Coronary artery (tissue), 2 donors: ENCODE measurements around the gene TTC5.

Source experiments
- DNase-seq: peaks from one replicate; pipeline ENCODE4 v3.0.0-alpha.2; 2017; ENCODE audit warnings: low spot score
- H3K27ac ChIP-seq, 2 donors: fragments of 200-600 bp; sonication (generic); one replicate each; pipeline ENCODE4 v1.5.1; 2016 to 2019
- H3K4me3 ChIP-seq: fragments of 200-600 bp; sonication (generic); 2 replicates; pipeline ENCODE4 v1.5.1; 2016; ENCODE audit warnings: mild to moderate bottlenecking, moderate library complexity
- TF ChIP-seq, protein P1 (sequence below): fragments of 200-600 bp; sonication (generic); IDR thresholded peaks from one replicate; pipeline ENCODE4 v1.5.1; 2019; ENCODE audit warnings: antibody characterized with exemption

The TTC5 gene

GRCh38 chr14:20332431-20332787 lies 26.7 kb upstream of the TTC5 start:
- TF ChIP-seq, protein P1, sequence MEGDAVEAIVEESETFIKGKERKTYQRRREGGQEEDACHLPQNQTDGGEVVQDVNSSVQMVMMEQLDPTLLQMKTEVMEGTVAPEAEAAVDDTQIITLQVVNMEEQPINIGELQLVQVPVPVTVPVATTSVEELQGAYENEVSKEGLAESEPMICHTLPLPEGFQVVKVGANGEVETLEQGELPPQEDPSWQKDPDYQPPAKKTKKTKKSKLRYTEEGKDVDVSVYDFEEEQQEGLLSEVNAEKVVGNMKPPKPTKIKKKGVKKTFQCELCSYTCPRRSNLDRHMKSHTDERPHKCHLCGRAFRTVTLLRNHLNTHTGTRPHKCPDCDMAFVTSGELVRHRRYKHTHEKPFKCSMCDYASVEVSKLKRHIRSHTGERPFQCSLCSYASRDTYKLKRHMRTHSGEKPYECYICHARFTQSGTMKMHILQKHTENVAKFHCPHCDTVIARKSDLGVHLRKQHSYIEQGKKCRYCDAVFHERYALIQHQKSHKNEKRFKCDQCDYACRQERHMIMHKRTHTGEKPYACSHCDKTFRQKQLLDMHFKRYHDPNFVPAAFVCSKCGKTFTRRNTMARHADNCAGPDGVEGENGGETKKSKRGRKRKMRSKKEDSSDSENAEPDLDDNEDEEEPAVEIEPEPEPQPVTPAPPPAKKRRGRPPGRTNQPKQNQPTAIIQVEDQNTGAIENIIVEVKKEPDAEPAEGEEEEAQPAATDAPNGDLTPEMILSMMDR = no peak
- Histone ChIP-seq H3K4me3 (peak overlapping the region; percentile 68), H3K27ac (peak overlapping the region; percentile 81 to 85)
- DNase-seq = no peak

GRCh38 chr14:20331053-20331613 lies 25.4 kb upstream of the TTC5 start:
- Histone ChIP-seq H3K27ac (no peak overlapping the region), H3K4me3 (no peak overlapping the region)
- no peak for DNase-seq
- TF ChIP-seq, protein P1 = no peak

- Histone ChIP-seq H3K27ac (no peak overlapping the region), H3K4me3 (no peak overlapping the region)
- TF ChIP-seq, protein P1 = no peak
- DNase-seq = no peak
Observed at GRCh38 chr14:20329355-20329754, 23.6 kb upstream of the TTC5 start.

DNA sequence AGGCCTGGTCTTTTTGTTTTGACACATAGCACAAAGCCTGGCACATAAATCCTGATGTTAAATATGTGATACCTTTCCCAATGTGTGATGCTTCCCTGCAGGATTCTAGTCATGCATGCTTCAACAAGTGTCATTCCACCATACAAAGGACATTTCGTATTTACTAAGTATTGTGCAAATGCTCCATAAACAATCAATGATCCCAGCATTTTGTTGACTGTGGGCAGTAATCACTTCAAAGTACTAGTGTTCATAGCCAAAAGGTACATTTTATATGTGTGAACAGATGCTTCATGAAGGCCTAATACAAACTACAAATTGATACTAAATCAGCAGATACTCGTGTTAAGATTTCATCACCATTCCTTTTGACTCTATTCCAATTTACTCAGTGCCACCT lies 23.0 kb upstream of the TTC5 start:
- H3K27ac ChIP-seq = no peak overlapping the region
- DNase-seq = no peak
- TF ChIP-seq, protein P1 = no peak

DNA sequence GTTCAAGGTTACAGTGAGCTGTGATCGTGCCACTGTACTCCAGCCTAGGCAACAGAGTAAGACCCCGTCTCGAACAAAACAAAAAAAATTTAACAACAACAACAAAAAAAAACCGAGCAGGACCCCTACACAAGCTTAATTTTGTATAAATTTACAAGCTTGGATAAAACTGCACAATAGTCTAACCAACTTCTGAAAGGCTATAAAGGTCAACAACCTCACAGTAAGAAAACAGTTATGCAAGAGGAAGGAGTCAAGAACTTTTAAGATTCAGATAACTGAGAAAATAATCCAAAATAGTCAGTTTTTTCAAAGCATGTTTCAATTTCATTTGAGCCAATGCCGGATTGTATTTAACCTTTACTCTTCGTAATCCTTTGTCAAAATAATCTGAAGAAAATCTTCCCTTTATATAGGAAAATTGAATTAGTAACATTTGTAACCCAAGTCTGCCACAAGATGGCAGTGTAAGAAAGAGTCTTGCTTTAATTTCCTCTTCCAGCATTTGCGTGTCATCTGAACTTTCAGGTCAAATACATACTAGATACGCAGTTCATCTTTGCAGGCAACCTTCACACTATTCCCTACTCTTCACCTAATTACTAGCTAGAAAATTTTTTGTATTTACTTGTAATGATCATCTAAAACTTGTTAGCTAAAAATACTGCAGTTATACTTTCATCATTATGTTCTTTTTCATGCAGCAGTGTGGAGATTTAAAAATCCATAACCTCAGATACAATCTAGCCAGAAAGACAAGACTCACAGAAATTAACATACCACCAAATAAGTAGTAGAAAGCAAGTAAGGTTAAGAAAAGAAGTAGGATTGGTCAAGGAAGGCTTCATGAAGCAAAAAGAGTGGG lies 21.5 kb upstream of the TTC5 start:
- TF ChIP-seq, protein P1 = peak; percentile 55
- Histone ChIP-seq H3K4me3 (no peak overlapping the region), H3K27ac (peak overlapping the region in 1 of 2 donors; percentile 23)
- no peak for DNase-seq

More for the DNA sequence above, 23.0 kb upstream of the TTC5 start:
- no peak overlapping the region for H3K4me3 ChIP-seq

DNA sequence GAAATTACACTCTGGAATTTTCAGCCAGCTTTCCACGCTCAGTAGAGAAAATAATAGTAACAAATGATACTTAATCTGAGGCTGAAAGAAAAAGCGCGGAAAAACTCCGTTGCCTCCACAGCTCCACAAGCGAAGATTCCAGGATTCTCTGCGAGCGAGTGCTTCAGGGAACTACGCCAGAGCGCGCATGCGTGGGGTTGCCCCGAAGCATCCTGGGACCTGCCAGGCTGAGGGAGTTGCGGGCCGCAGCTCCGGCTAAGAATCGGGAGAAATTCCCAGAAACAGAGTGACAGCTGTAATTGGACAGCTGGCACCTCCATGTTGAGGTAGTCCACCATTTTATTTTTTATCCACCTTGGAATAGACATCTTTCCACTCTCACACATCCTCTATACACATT lies 12.0 kb upstream of the TTC5 start:
- no peak overlapping the region for H3K4me3 ChIP-seq
- TF ChIP-seq, protein P1 = no peak
- no peak overlapping the region for H3K27ac ChIP-seq
- no peak for DNase-seq

- TF ChIP-seq, protein P1 = no peak
- Histone ChIP-seq H3K4me3 (no peak overlapping the region), H3K27ac (no peak overlapping the region)
- DNase-seq = no peak
Observed at GRCh38 chr14:20314026-20314425, 8.3 kb upstream of the TTC5 start.
